ENCODE measurements around the gene ATP11C. TPM values are rescaled to one million over a fixed set of nuclear protein-coding genes. Genes with fewer than 3 reads are reported as not detected.

ATP11C gene
- 1 to 10 TPM; 3.6 to 8.6 (median 7.0) TPM for total RNA-seq

- Histone ChIP-seq H3K36me3 (no peaks in the 10 kb centered on the region), H3K4me3 (peak within 1 kb of the TSS; percentile 77 to 90 (median 82)), H3K4me1 (peaks cover 0 to 4% of the 10 kb centered on the region in 2 donors), H3K27ac (peak within 1 kb of the TSS; percentile 94 to 96 (median 94)), H3K27me3 (no peaks in the 10 kb centered on the region), H3K9me3 (no peaks in the 10 kb centered on the region)
- ATAC-seq, result peak; percentile 87 to 89
- intact Hi-C loops (cut with DNase I; ENCODE audit: low total_unique reads), result loop anchor here (10.0 kb wide), 1 partner anchor 98 kb away; no protein-coding TSS in a partner anchor
- in situ Hi-C loops (cut with MboI; ENCODE audit: low sequenced_read_pairs in 4 of 4), result no loop called here
- peak; percentile 42 to 60 for TF ChIP-seq POLR2A (IDR thresholded peaks at IDR 0.05)
- TF ChIP-seq, protein P1, sequence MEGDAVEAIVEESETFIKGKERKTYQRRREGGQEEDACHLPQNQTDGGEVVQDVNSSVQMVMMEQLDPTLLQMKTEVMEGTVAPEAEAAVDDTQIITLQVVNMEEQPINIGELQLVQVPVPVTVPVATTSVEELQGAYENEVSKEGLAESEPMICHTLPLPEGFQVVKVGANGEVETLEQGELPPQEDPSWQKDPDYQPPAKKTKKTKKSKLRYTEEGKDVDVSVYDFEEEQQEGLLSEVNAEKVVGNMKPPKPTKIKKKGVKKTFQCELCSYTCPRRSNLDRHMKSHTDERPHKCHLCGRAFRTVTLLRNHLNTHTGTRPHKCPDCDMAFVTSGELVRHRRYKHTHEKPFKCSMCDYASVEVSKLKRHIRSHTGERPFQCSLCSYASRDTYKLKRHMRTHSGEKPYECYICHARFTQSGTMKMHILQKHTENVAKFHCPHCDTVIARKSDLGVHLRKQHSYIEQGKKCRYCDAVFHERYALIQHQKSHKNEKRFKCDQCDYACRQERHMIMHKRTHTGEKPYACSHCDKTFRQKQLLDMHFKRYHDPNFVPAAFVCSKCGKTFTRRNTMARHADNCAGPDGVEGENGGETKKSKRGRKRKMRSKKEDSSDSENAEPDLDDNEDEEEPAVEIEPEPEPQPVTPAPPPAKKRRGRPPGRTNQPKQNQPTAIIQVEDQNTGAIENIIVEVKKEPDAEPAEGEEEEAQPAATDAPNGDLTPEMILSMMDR (IDR thresholded peaks at IDR 0.05 in 4 of 5, conservative IDR thresholded peaks at IDR 0.05 in 1 of 5), result no peak
- DNase-seq, result peak; percentile 72 to 82
Observed at GRCh38 chrX:139932901-139933796, at the start of gene ATP11C. Gene ATP11C, minus strand, starts transcription at chrX:139933053. Its CDS starts 1,011 bp downstream, at chrX:139932042.

DNA sequence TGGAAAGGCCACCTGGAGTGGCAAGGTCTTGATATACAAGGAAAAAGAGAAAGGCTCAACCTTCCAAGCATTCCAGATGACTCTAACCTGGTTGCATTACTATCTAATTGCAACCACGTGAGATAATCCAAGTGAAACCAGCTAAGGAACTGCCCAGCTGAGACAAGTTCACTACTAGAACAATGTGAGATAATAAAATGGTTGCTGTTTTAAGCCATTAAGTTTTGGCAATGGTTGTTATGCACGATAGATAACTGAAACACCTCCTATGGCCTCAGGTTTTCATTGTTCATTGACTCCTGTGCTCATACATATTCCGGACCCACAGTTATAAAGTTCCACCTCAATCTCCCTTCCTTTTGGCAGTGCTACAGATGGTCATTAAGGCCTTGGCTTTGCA, 41.6 kb upstream of the ATP11C start:
- in situ Hi-C loops (cut with MboI; ENCODE audit: low sequenced_read_pairs in 4 of 4) (no loop called here), intact Hi-C loops (cut with DNase I; ENCODE audit: low total_unique reads) (no loop called here)
- no peak for DNase-seq
- Histone ChIP-seq H3K4me1 (no peaks in the 10 kb centered on the region), H3K27ac (no peak overlapping the region), H3K27me3 (peaks cover 0 to 4% (median 0%) of the 10 kb centered on the region in 3 donors), H3K4me3 (no peak overlapping the region), H3K36me3 (no peaks in the 10 kb centered on the region), H3K9me3 (no peaks in the 10 kb centered on the region)
- no peak for ATAC-seq
- TF ChIP-seq POLR2A (IDR thresholded peaks at IDR 0.05), result no peak
- TF ChIP-seq, protein P1 (IDR thresholded peaks at IDR 0.05 in 4 of 5, conservative IDR thresholded peaks at IDR 0.05 in 1 of 5), result no peak

- Histone ChIP-seq H3K9me3 (no peaks in the 10 kb centered on the region), H3K36me3 (no peaks in the 10 kb centered on the region), H3K4me3 (no peak overlapping the region), H3K27me3 (peaks cover 0 to 4% (median 0%) of the 10 kb centered on the region in 3 donors), H3K4me1 (no peaks in the 10 kb centered on the region), H3K27ac (no peak overlapping the region)
- ATAC-seq, result no peak
- intact Hi-C loops (cut with DNase I; ENCODE audit: low total_unique reads), result no loop called here
- DNase-seq, result no peak
- TF ChIP-seq POLR2A (IDR thresholded peaks at IDR 0.05), result no peak
- TF ChIP-seq, protein P1 (IDR thresholded peaks at IDR 0.05 in 4 of 5, conservative IDR thresholded peaks at IDR 0.05 in 1 of 5), result no peak
- in situ Hi-C loops (cut with MboI; ENCODE audit: low sequenced_read_pairs in 4 of 4), result no loop called here
Observed at GRCh38 chrX:139972629-139973624, 40.1 kb upstream of the ATP11C start.

DNA sequence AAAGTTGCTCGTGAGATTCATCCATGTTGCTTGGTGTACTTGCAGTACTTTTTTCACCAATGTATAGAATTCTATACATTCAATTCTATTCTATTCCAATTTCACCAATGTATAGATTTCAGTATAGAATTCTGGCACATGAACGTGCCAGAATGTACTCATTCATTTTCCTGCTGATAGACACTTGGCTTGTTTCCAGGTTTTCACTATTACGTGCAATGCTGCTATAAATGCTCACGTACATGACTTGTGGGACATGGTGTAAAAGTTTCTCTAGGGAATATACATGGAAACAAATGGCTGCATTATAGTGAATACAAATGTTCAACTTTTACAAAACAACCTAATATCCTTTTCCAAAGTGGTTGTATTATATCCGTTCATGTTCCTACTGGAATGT, 39.3 kb upstream of the ATP11C start:
- intact Hi-C loops (cut with DNase I; ENCODE audit: low total_unique reads) (no loop called here), in situ Hi-C loops (cut with MboI; ENCODE audit: low sequenced_read_pairs in 4 of 4) (no loop called here)
- no peak for TF ChIP-seq POLR2A (IDR thresholded peaks at IDR 0.05)
- TF ChIP-seq, protein P1 (IDR thresholded peaks at IDR 0.05 in 4 of 5, conservative IDR thresholded peaks at IDR 0.05 in 1 of 5), result no peak
- H3K9me3 ChIP-seq, result no peaks in the 10 kb centered on the region
- ATAC-seq, result no peak
- H3K27ac ChIP-seq, result no peak overlapping the region
- no peaks in the 10 kb centered on the region for H3K36me3 ChIP-seq
- H3K4me1 ChIP-seq, result no peaks in the 10 kb centered on the region
- H3K27me3 ChIP-seq, result peaks cover 0 to 4% (median 0%) of the 10 kb centered on the region in 3 donors
- DNase-seq, result no peak
- H3K4me3 ChIP-seq, result no peak overlapping the region
